Natural killer cell (primary cell): ENCODE results near the gene RBFOX1. TPM values are rescaled to one million over a fixed set of nuclear protein-coding genes. Genes with fewer than 3 reads are reported as not detected.

Experiments
- ATAC-seq, 3 donors: fragments of 150-1000 bp in 2 of 3; fragments of 200-7000 bp in 1 of 3; cut with Tn5 transposase; 1 replicate in 1 of 3; 2 replicates in 2 of 3; pipeline ENCODE4 v1.10.0; 2021; ENCODE audit warnings: mild to moderate bottlenecking in 2 of 3, moderate library complexity in 2 of 3
- DNase-seq, 2 donors: peaks; one replicate each; pipeline versions ENCODE4 v3.0.0 to v3.0.0-alpha.2; 2013 to 2021; ENCODE audit warnings: mixed read lengths in 1 of 2
- H3K27ac ChIP-seq: one replicate; pipeline ENCODE4 v1.5.1; 2013; ENCODE audit warnings: mild to moderate bottlenecking, low read length
- H3K27me3 ChIP-seq: one replicate; pipeline ENCODE4 v1.6.1; 2013; ENCODE audit warnings: low read length; ENCODE audit not compliant: control insufficient read depth, insufficient read depth
- H3K36me3 ChIP-seq: one replicate; pipeline ENCODE4 v1.6.1; 2013; ENCODE audit warnings: low read length; ENCODE audit not compliant: control insufficient read depth, insufficient read depth
- H3K4me1 ChIP-seq: one replicate; pipeline ENCODE4 v1.6.1; 2013; ENCODE audit warnings: low read length; ENCODE audit not compliant: control insufficient read depth, insufficient read depth
- H3K4me3 ChIP-seq: one replicate; pipeline ENCODE4 v1.5.1; 2013; ENCODE audit warnings: low read length
- H3K9me3 ChIP-seq: one replicate; pipeline ENCODE4 v1.6.1; 2013; ENCODE audit warnings: low read length; ENCODE audit not compliant: control insufficient read depth, insufficient read depth
- H3K27ac Mint-ChIP-seq, 2 donors: one replicate each; pipeline ENCODE4 v1.8.0; 2022; ENCODE audit warnings: mild to moderate bottlenecking in 2 of 2, mixed read lengths in 2 of 2, moderate library complexity in 1 of 2
- H3K27me3 Mint-ChIP-seq, 2 donors: one replicate each; pipeline ENCODE4 v1.8.0; 2022; ENCODE audit warnings: low read depth in 2 of 2, mixed read lengths in 2 of 2
- H3K36me3 Mint-ChIP-seq: one replicate; pipeline ENCODE4 v1.8.0; 2022; ENCODE audit warnings: mixed read lengths
- H3K4me1 Mint-ChIP-seq, 2 donors: one replicate each; pipeline ENCODE4 v1.8.0; 2022; ENCODE audit warnings: mixed read lengths in 2 of 2
- H3K4me3 Mint-ChIP-seq: one replicate; pipeline ENCODE4 v1.8.0; 2022; ENCODE audit warnings: mild to moderate bottlenecking, moderate library complexity, mixed read lengths
- H3K9me3 Mint-ChIP-seq, 2 donors: one replicate each; pipeline ENCODE4 v1.8.0; 2022; ENCODE audit warnings: mixed read lengths in 2 of 2
- WGBS: methylation state at CpG from one replicate; pipeline ENCODE4 v1.1.7; 2013; ENCODE audit warnings: missing lambda C conversion rate; ENCODE audit not compliant: insufficient coverage; 5-methylcytosine and 5-hydroxymethylcytosine counted together
- intact Hi-C: fragments of 100-400 bp; cut with micrococcal nuclease; formaldehyde crosslinking; loops from one replicate; pipeline ENCODE4 v1.14.2; 2022
- total RNA-seq, 4 donors: library from RNA; stranded (reverse); fragments of 120-200 nt in 1 of 4; gene quantifications; one replicate each; pipeline versions ENCODE4 v1.2.3 to v1.2.4, GENCODE V29; 2013 to 2022
- TF ChIP-seq, protein P1 (sequence below): fragments of 200-600 bp; IDR thresholded peaks from one replicate; pipeline ENCODE4 v1.8.0; 2022; ENCODE audit warnings: antibody characterized with exemption

Gene RBFOX1
- total RNA-seq, 3 donors from 2014 or later (not counting 1 experiment from before 2014, with no cell fraction given): not detected

DNA sequence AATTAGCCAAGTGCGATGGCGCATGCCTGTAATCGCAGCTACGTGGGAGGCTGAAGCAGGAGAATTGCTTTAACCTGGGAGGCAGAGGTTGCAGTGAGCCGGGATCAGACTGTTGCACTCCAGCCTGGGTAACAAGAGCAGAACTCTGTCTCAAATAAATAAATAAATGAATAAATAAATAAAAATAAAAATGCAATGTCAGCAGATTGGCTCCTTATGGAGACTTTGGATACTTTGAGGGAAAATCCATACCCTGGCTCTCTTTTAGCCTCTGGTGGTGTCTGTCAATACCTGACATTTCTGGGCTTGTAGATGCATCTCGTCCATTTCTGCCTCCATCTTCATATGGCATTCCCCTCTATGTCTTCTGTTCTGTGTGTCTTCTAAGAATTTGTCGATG, 66.7 kb downstream of the RBFOX1 start:
- no peaks in the 10 kb centered on the region for H3K4me1 Mint-ChIP-seq
- H3K27me3 Mint-ChIP-seq: no peaks in the 10 kb centered on the region
- no peaks in the 10 kb centered on the region for H3K36me3 ChIP-seq
- ATAC-seq (no peak), DNase-seq (no peak)
- TF ChIP-seq, protein P1, sequence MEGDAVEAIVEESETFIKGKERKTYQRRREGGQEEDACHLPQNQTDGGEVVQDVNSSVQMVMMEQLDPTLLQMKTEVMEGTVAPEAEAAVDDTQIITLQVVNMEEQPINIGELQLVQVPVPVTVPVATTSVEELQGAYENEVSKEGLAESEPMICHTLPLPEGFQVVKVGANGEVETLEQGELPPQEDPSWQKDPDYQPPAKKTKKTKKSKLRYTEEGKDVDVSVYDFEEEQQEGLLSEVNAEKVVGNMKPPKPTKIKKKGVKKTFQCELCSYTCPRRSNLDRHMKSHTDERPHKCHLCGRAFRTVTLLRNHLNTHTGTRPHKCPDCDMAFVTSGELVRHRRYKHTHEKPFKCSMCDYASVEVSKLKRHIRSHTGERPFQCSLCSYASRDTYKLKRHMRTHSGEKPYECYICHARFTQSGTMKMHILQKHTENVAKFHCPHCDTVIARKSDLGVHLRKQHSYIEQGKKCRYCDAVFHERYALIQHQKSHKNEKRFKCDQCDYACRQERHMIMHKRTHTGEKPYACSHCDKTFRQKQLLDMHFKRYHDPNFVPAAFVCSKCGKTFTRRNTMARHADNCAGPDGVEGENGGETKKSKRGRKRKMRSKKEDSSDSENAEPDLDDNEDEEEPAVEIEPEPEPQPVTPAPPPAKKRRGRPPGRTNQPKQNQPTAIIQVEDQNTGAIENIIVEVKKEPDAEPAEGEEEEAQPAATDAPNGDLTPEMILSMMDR: no peak
- H3K36me3 Mint-ChIP-seq: no peaks in the 10 kb centered on the region
- H3K27me3 ChIP-seq: no peaks in the 10 kb centered on the region
- intact Hi-C loops: no loop called here
- no peak overlapping the region for H3K4me3 Mint-ChIP-seq
- H3K4me3 ChIP-seq: no peak overlapping the region
- H3K9me3 Mint-ChIP-seq: peaks cover 0 to 4% of the 10 kb centered on the region in 2 donors
- H3K27ac Mint-ChIP-seq: no peak overlapping the region
- no peaks in the 10 kb centered on the region for H3K4me1 ChIP-seq
- H3K27ac ChIP-seq: no peak overlapping the region
- WGBS: 87% methylated on average over 6 of the region's 7 CpGs
- no peaks in the 10 kb centered on the region for H3K9me3 ChIP-seq

DNA sequence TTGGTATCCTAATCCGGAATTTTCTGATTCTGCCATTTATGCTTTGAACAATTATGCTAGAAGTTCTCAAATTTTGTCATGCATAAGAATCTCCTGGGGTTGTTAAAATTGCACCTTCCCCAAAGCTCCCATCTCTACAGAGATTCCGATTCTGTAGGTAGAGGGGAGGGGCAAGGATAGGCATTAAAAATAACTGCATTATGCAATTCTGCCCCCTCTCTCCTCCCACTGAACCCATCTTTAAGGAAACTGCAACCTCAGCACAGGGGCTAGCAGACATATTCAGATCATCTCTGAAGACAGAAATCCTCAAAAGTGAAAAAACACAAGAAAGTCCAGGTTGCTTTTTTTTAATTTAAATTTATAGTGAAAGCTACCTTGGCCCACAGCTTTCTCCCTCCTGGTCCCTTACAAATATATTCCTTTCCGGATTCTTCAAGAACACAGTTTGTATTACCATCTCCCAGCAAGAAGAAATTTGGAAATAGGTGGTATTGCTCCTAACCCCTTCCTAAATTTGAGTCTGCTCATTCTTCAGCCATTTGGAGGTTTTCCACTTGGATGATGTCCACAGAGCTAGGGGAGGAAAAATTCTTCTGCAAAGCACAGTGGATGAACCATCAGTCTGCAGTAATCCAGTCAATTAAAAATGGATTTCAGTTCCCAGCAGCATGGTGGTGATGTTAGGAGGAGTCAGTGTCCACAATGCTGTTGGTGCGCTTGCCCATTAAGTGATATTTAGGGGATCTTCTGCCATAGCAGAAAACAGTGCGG, 67.7 kb downstream of the RBFOX1 start:
- H3K27me3 Mint-ChIP-seq: no peaks in the 10 kb centered on the region
- TF ChIP-seq, protein P1: no peak
- WGBS: 48% methylated on average over 4 of the region's 5 CpGs
- H3K27ac Mint-ChIP-seq: no peak overlapping the region
- H3K36me3 Mint-ChIP-seq: no peaks in the 10 kb centered on the region
- ATAC-seq (no peak), DNase-seq (no peak)
- no peaks in the 10 kb centered on the region for H3K4me1 Mint-ChIP-seq
- Histone ChIP-seq H3K4me1 (no peaks in the 10 kb centered on the region), H3K27me3 (no peaks in the 10 kb centered on the region), H3K9me3 (no peaks in the 10 kb centered on the region), H3K27ac (no peak overlapping the region), H3K36me3 (no peaks in the 10 kb centered on the region), H3K4me3 (no peak overlapping the region)
- intact Hi-C loops: no loop called here
- H3K9me3 Mint-ChIP-seq: peaks cover 0 to 2% of the 10 kb centered on the region in 2 donors
- H3K4me3 Mint-ChIP-seq: no peak overlapping the region

DNA sequence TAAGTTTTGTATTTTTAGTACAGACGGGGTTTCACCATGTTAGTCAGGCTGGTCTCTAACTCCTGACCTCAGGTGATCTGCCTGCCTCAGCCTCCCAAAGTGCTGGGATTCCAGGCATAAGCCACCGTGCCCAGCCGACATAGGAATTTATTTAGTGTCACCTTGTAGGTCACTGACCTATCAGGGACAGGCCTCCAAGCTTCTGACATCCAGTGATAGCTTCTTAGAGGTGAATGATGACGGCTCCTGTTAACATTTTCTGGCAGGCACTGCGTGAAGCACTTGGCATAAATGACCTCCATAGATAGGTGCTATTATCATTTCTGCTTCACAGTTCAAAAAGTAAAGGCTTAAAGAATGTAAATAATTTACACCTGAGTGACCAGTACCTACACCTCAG, 71.6 kb downstream of the RBFOX1 start:
- peaks cover 4% of the 10 kb centered on the region for H3K9me3 ChIP-seq
- peaks cover 0 to 6% of the 10 kb centered on the region in 2 donors for H3K9me3 Mint-ChIP-seq
- no peaks in the 10 kb centered on the region for H3K36me3 Mint-ChIP-seq
- intact Hi-C loops: no loop called here
- no peak overlapping the region for H3K27ac ChIP-seq
- H3K4me3 Mint-ChIP-seq: no peak overlapping the region
- 83% methylated on average over 4 of the region's 5 CpGs for WGBS
- TF ChIP-seq, protein P1: no peak
- no peak for DNase-seq
- H3K4me1 Mint-ChIP-seq: no peaks in the 10 kb centered on the region
- H3K36me3 ChIP-seq: no peaks in the 10 kb centered on the region
- no peaks in the 10 kb centered on the region for H3K4me1 ChIP-seq
- H3K27me3 Mint-ChIP-seq: no peaks in the 10 kb centered on the region
- ATAC-seq: no peak
- H3K4me3 ChIP-seq: no peak overlapping the region
- no peaks in the 10 kb centered on the region for H3K27me3 ChIP-seq
- H3K27ac Mint-ChIP-seq: no peak overlapping the region

DNA sequence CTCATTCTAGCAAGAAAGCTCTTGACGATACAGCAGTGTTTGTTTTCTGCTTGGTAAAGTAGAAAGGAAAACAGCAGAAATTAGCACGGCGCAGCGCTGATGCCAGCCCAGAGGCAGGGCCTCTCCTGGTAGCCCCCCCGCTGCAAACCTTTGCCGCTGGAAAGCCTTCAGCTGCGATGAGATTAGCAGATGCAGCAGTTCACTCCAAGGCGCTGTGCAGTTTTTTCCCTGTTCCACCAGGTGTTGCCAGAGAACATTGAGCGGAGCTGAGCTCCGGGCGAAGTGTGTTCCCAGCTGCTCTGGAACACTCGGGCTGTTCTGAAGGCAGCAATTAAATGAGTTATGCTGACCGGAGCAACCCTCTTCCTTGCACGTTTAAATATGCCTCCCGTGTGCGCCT, 72.5 kb downstream of the RBFOX1 start:
- Histone ChIP-seq H3K4me3 (no peak overlapping the region), H3K9me3 (peaks cover 4% of the 10 kb centered on the region), H3K4me1 (no peaks in the 10 kb centered on the region), H3K27me3 (no peaks in the 10 kb centered on the region), H3K27ac (no peak overlapping the region), H3K36me3 (no peaks in the 10 kb centered on the region)
- no peak overlapping the region for H3K4me3 Mint-ChIP-seq
- intact Hi-C loops: no loop called here
- 79% methylated on average over 16 of the region's 16 CpGs for WGBS
- no peaks in the 10 kb centered on the region for H3K4me1 Mint-ChIP-seq
- peaks cover 0 to 6% of the 10 kb centered on the region in 2 donors for H3K9me3 Mint-ChIP-seq
- TF ChIP-seq, protein P1: no peak
- H3K36me3 Mint-ChIP-seq: no peaks in the 10 kb centered on the region
- H3K27me3 Mint-ChIP-seq: no peaks in the 10 kb centered on the region
- no peak overlapping the region for H3K27ac Mint-ChIP-seq
- DNase-seq: no peak
- no peak for ATAC-seq
